GM18519 (cell line): ENCODE data around the gene TAOK1.

Experiments
- ATAC-seq: cut with Tn5 transposase; IDR thresholded peaks from one replicate; pipeline ENCODE4 v1.9.1; 2021; ENCODE audit warnings: mild to moderate bottlenecking, moderate library complexity; ENCODE audit not compliant: unreplicated experiment, low FRiP score

TAOK1 gene

GRCh38 chr17:29376667-29377270 lies 13.4 kb upstream of the TAOK1 start:
- no peak for ATAC-seq

- ATAC-seq = no peak
Observed at GRCh38 chr17:29378500-29378899, 11.7 kb upstream of the TAOK1 start.

- ATAC-seq = no peak
Observed at GRCh38 chr17:29379084-29379991, 10.8 kb upstream of the TAOK1 start.

- ATAC-seq = no peak
Observed at GRCh38 chr17:29383686-29384085, 6.5 kb upstream of the TAOK1 start.

DNA sequence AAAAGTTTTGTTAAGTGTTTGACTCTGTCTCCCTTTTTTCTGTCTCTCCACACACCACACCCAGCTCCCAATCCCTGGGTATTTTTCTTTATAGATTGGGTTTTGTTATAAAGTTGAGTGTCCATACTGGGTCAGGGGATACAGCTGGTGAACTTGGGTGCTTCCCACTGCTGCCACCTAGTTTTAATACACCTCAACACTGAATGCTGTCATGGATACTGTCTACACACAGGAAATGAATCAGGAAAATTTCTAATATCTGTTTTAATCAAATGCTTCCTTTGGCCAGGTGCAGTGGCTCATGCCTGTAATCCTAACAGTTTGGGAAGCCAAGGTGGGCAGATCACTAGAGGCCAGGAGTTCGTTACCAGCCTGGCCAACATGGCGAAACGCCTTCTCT lies 5.3 kb upstream of the TAOK1 start:
- no peak for ATAC-seq

- ATAC-seq = no peak
Observed at GRCh38 chr17:29386760-29387159, 3.4 kb upstream of the TAOK1 start.

DNA sequence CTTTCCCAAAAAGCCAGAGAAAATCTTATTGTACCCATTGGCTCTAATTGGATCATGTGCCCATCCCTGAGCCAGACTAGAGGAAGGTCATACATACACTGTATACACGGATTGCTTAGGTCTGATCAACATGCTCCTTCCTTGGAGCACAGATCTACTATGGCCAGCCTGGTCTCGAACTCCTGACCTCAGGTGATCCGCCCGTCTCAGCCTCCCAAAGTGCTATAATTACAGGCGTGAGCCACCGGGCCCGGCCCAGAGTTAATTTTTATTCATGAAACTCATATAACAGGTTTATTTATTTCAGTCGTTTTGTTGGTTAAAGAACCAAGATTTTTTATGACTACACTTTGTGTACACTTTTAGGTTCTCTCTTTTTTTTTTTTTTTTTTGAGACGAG lies 1.2 kb upstream of the TAOK1 start:
- ATAC-seq = no peak

DNA sequence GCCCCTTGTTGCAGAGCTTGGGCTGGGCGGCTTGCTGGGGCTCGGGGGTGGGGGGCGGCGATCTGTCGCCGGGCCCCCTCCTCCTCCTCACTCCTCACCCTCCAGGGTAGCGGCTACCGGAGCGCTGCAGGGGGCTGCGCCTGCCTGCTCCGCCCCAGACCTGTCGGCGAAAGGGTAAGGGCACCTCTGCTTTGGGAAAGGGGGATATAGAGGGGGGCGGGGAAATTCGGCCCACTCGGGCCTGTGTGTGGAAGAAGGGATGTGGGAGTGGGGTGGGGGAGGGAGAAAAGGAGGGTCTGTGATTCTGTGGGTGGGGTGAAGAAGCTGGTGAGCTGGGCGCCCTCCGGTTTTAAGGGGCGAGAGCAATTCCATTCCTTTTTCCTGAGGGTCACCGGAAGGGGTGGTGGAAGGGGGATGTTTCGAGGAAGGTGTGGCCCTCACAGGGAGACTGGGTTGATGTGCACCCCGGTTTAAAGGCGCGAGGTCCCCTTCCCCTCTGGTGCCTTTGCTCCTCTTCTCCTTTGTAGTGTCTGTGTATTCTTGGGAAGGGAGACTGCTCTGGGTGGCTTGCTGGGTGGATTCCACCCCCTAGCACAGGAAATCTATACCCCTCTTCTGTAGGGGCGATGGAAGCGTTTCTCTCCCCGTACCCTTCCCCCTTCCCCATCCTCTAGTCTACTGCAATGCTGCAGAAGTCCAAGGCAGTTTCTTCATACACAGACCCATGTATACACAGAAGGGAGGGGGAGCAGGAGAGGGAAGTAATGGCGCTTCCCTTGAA lies 878 bp downstream of the TAOK1 start:
- ATAC-seq = no peak

DNA sequence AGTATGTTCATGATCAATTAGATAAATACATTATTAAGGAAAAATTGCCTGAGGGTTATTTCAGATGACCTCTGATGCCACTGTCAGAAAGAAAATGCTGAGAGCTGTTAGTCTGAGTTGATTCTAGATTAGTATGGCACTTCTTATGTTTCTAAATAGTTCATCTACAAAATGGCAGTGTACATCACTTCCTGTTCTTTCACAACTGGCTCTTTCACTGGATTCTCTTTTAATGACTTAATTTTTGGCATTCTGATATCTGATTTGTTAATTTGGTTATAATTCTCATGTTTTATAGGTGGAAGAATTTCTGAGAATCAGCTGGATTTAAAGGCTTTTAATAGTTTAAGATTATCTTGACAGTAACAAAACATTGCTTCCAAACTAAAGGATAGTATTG lies 3.3 kb downstream of the TAOK1 start:
- ATAC-seq = no peak

DNA sequence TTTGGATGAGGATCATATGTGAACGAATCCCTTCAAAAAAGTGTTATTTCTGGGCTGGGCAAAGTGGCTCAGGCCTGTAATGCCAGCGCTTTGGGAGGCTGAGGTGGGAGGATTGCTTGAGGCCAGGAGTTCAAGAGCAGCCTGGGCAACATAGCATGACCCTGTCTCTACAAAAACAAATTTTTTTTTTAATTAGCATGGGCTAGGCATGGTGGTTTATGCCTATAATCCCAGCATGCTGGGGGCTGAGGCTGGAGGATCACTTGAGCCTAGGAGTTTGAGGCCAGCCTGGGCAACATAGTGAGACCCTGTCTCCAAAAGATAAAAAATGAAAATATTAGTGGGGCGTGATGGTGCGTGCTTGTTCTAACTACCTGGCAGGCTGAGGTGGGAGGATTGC lies 4.6 kb downstream of the TAOK1 start:
- ATAC-seq = no peak

DNA sequence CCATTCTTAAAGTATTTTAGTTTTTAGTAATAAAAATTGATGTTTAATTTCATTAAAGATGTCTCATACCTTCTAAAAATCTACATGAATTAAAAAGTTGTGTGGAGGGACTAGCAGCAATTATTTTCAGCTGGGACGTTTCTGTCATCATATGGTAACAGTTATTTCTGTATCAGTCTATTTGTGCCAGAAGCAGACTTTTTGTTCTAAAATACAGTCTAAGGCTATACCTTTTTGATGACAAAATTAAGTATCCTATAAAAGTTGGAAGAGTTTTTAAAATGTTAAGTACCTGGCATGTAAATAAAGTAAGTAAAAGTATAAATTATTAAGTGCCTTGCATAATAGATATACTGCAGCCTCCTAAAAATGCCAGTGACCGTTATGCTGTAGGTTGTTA lies 5.9 kb downstream of the TAOK1 start:
- ATAC-seq = no peak

DNA sequence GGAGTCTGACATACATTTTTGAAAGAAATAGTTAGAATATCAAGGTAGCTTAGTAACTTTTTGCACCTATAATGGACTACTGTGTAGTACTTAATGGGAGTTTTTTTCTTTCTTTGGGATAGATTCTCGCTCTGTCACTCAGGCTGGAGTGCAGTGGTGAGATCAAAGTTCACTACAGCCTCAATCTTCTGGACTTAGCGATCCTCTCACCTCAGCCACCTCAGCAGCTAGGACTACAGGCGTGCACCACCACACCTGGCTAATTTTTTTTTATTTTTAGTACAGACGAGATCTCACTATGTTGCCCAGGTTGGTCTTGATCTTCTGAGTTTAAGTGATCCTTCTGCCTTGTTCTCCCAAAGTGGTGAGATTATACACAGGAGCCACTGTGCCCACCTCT lies 9.5 kb downstream of the TAOK1 start:
- no peak for ATAC-seq

- ATAC-seq = no peak
Observed at GRCh38 chr17:29400818-29401217, 10.7 kb downstream of the TAOK1 start.

DNA sequence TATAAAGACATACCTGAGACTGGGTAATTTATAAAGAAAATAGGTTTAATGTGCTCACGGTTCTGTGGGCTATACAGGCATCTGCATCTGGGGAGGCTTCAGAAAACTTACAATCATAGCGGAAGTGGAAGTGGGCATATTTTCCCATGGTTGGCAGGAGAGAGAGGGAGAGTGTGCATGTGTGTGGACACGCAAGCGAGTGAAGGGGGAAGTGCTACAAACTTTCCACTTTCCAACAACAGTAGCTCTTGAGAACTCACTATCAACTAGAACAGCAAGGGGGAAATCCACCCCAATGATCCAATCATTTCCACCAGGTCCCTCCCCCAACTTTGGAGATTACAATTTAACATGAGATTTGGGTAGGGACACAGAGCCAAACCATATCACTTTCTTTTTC lies 11.1 kb downstream of the TAOK1 start:
- no peak for ATAC-seq

DNA sequence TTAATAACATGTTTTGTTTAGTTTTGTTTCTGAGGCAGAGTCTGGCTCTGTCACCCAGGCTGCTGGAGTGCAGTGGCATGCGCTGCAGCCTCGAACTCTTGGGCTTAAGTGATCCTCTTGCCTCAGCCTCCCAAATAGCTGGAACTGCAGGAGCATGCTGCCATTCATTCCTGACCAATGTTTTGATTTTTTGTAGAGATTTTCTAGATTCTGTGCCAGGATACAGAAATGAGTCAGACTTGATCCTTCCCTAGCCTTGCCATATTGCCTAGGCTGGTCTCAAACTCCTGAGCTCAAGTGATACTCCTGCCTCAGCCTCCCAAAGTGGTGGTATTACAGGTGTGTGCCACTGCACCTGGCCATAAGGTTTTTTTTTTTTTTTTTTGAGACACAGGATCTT lies 17.7 kb downstream of the TAOK1 start:
- ATAC-seq = no peak

DNA sequence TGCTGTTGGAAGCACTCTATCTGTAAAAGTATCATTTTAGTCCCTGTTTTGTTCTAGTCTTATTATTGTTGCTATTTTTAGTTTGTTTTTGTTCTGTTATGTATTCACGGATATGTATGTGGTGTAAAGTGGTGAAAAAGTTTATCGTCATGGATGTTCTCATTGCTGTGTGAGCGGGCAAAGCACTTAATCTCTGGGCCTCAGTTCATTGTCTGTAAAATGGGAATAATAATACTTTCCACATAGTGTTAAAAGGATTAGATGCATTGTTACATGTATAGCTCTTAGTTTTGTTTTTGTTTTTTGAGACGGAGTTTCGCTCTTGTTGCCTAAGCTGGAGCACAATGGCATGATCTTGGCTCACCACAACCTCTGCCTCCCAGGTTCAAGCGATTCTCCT lies 19.8 kb downstream of the TAOK1 start:
- no peak for ATAC-seq

- no peak for ATAC-seq
Observed at GRCh38 chr17:29412780-29413565, 22.8 kb downstream of the TAOK1 start.

- ATAC-seq = no peak
Observed at GRCh38 chr17:29420128-29420527, 30.0 kb downstream of the TAOK1 start.

- no peak for ATAC-seq
Observed at GRCh38 chr17:29430275-29430674, 40.1 kb downstream of the TAOK1 start.

DNA sequence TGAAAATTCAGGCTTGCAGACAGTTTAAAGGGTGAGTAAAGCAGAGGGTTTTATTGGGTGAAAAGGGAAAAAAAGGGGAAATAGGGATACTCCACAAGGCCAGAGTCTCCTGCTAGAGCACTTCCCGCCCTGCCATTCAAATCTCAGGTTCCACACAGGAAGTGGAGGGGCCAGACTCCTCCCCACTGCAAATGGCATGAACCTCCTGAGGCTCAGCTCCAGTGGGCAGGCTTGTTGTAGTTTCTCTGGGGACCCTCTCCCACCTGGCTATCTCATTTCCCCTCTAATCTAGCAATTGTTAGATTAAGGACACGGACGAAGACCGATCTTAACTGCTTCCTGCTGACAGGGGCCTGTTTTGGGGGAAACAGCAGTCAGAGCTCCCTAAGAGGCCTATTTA lies 43.4 kb downstream of the TAOK1 start:
- no peak for ATAC-seq

GRCh38 chr17:29434550-29434949 lies 44.4 kb downstream of the TAOK1 start:
- no peak for ATAC-seq
